IMR-90 (cell line): ENCODE data around the gene TEAD4. TPM values are rescaled to one million over a fixed set of nuclear protein-coding genes. Genes with fewer than 3 reads are reported as not detected.

Experiments used
- ATAC-seq: fragments of 200-7000 bp; cut with Tn5 transposase; 2 replicates; pipeline ENCODE4 v1.9.1; 2020; ENCODE audit warnings: low read depth, mild to moderate bottlenecking, moderate library complexity
- BruUV-seq: library from RNA; stranded (reverse); fragments of 400-500 nt; replicated peaks from 2 replicates; lab custom pipeline; 2021; lab: Mats Ljungman, UMichigan
- CTCF ChIA-PET: fragments of 300-600 bp; formaldehyde crosslinking; extraction: SDS; loops from one replicate; lab custom pipeline; 2021; ENCODE audit warnings: antibody characterized with exemption; lab: Yijun Ruan, JAX
- POLR2A ChIA-PET: fragments of 300-600 bp; sonication (Branson Sonifier 250); formaldehyde crosslinking; loops from one replicate; lab custom pipeline; 2022; ENCODE audit warnings: antibody characterized with exemption; ENCODE audit not compliant: unreplicated experiment; lab: Charles Lee
- DNase-seq: peaks from one replicate; pipeline ENCODE4 v3.0.0; 2013
- H2AFZ ChIP-seq: replicated peaks from 2 replicates; pipeline ENCODE3; 2013; ENCODE audit warnings: low read length, mild to moderate bottlenecking; ENCODE audit not compliant: poor library complexity
- H2AK5ac ChIP-seq: 2 replicates; pipeline ENCODE4 v1.6.1; 2013; ENCODE audit warnings: low read depth, low read length, inconsistent platforms
- H2AK9ac ChIP-seq: replicated peaks from 2 replicates; pipeline ENCODE3; 2013; ENCODE audit warnings: mild to moderate bottlenecking, low read depth, low read length, moderate library complexity; ENCODE audit not compliant: poor library complexity
- H2BK120ac ChIP-seq: 2 replicates; pipeline ENCODE4 v1.6.1; 2013; ENCODE audit warnings: low read depth, low read length, inconsistent platforms
- H2BK15ac ChIP-seq: 3 replicates; pipeline ENCODE4 v1.6.1; 2013; ENCODE audit warnings: low read depth, low read length, inconsistent platforms
- H2BK20ac ChIP-seq: 2 replicates; pipeline ENCODE4 v1.6.1; 2013; ENCODE audit warnings: low read depth, mild to moderate bottlenecking, inconsistent platforms, low read length, moderate library complexity
- H2BK5ac ChIP-seq: 2 replicates; pipeline ENCODE4 v1.6.1; 2013; ENCODE audit warnings: mild to moderate bottlenecking, low read depth, low read length, inconsistent platforms; ENCODE audit not compliant: poor library complexity, severe bottlenecking
- H3K14ac ChIP-seq: replicated peaks from 2 replicates; pipeline ENCODE4 v1.6.1; 2013; ENCODE audit warnings: low read depth, low read length, inconsistent platforms
- H3K18ac ChIP-seq: 2 replicates; pipeline ENCODE4 v1.6.1; 2013; ENCODE audit warnings: low read depth, low read length, control low read depth
- H3K23ac ChIP-seq: 2 replicates; pipeline ENCODE4 v1.6.1; 2013; ENCODE audit warnings: low read depth, low read length, inconsistent platforms
- H3K27ac ChIP-seq: 2 replicates; pipeline ENCODE4 v1.5.1; 2013; ENCODE audit warnings: mild to moderate bottlenecking, control low read depth, low read length; ENCODE audit not compliant: insufficient read depth
- H3K27me3 ChIP-seq: 2 replicates; pipeline ENCODE4 v1.6.1; 2013; ENCODE audit warnings: low read length; ENCODE audit not compliant: control insufficient read depth, insufficient read depth
- H3K36me3 ChIP-seq: 2 replicates; pipeline ENCODE4 v1.6.1; 2013; ENCODE audit warnings: low read length, mixed read lengths; ENCODE audit not compliant: control insufficient read depth, insufficient read depth
- H3K4ac ChIP-seq: 2 replicates; pipeline ENCODE4 v1.6.1; 2013; ENCODE audit warnings: low read depth, low read length, inconsistent platforms
- H3K4me1 ChIP-seq: 2 replicates; pipeline ENCODE4 v1.6.1; 2013; ENCODE audit warnings: low read length, mixed read lengths; ENCODE audit not compliant: control insufficient read depth, insufficient read depth
- H3K4me2 ChIP-seq: 2 replicates; pipeline ENCODE4 v1.6.1; 2013; ENCODE audit warnings: low read depth, mild to moderate bottlenecking, control low read depth, low read length, moderate library complexity
- H3K4me3 ChIP-seq: 2 replicates; pipeline ENCODE4 v1.5.1; 2013; ENCODE audit warnings: low read depth, mild to moderate bottlenecking, control low read depth, low read length, moderate library complexity; ENCODE audit not compliant: insufficient read depth
- H3K56ac ChIP-seq: 2 replicates; pipeline ENCODE4 v1.6.1; 2013; ENCODE audit warnings: low read length, inconsistent platforms; ENCODE audit not compliant: insufficient read depth; ENCODE audit errors: extremely low read depth
- H3K79me1 ChIP-seq, 2 experiments: 2 replicates each; pipeline ENCODE4 v1.6.1; 2013; ENCODE audit warnings: low read length in 2 of 2, inconsistent platforms in 1 of 2, low read depth in 1 of 2
- H3K9ac ChIP-seq: 2 replicates; pipeline ENCODE4 v1.6.1; 2013; ENCODE audit warnings: low read depth, low read length, control low read depth
- H3K9me1 ChIP-seq: 2 replicates; pipeline ENCODE4 v1.6.1; 2013; ENCODE audit warnings: low read length, inconsistent platforms; ENCODE audit not compliant: insufficient read depth
- H3K9me3 ChIP-seq: 2 replicates; pipeline ENCODE4 v1.6.1; 2013; ENCODE audit warnings: low read length; ENCODE audit not compliant: control insufficient read depth, insufficient read depth
- H4K20me1 ChIP-seq: 2 replicates; pipeline ENCODE4 v1.6.1; 2013; ENCODE audit warnings: low read length, inconsistent platforms; ENCODE audit not compliant: insufficient read depth
- H4K5ac ChIP-seq: 2 replicates; pipeline ENCODE4 v1.6.1; 2013; ENCODE audit warnings: mild to moderate bottlenecking, low read depth, low read length, control low read depth
- H4K8ac ChIP-seq, 2 experiments: 2 replicates each; pipeline ENCODE4 v1.6.1; 2013; ENCODE audit warnings: low read depth in 2 of 2, low read length in 2 of 2, control low read depth in 1 of 2, inconsistent platforms in 1 of 2
- H4K91ac ChIP-seq: 2 replicates; pipeline ENCODE4 v1.6.1; 2013; ENCODE audit warnings: low read depth, low read length, inconsistent platforms; ENCODE audit not compliant: insufficient read depth
- BHLHE40 ChIP-seq: fragments of 150-350 bp; IDR thresholded peaks from 2 replicates; pipeline ENCODE4 v1.6.1; 2016; ENCODE audit warnings: mild to moderate bottlenecking, low read depth, low read length
- CEBPB ChIP-seq: IDR thresholded peaks from 2 replicates; pipeline ENCODE4 v1.6.1; 2012; ENCODE audit warnings: low read depth, low read length, improper control_type of control experiment
- CHD1 ChIP-seq: IDR thresholded peaks from 2 replicates; pipeline ENCODE4 v1.6.1; 2012; ENCODE audit warnings: low read depth, low read length, improper control_type of control experiment
- FOS ChIP-seq: fragments of 150-350 bp; IDR thresholded peaks from 2 replicates; pipeline ENCODE4 v1.6.1; 2016; ENCODE audit warnings: low read depth, low read length
- MAFK ChIP-seq: IDR thresholded peaks from 2 replicates; pipeline ENCODE4 v1.6.1; 2012; ENCODE audit warnings: low read depth, low read length, improper control_type of control experiment
- MAZ ChIP-seq: IDR thresholded peaks from 2 replicates; pipeline ENCODE4 v1.6.1; 2012; ENCODE audit warnings: low read depth, mild to moderate bottlenecking, low read length, improper control_type of control experiment, moderate library complexity, borderline replicate concordance
- MXI1 ChIP-seq: IDR thresholded peaks from 2 replicates; pipeline ENCODE4 v1.6.1; 2012; ENCODE audit warnings: low read depth, mild to moderate bottlenecking, low read length, moderate library complexity, borderline replicate concordance
- NFE2L2 ChIP-seq: fragments of 150-350 bp; IDR thresholded peaks from 2 replicates; pipeline ENCODE4 v1.6.1; 2016; ENCODE audit warnings: low read depth, mild to moderate bottlenecking, low read length
- POLR2A ChIP-seq: IDR thresholded peaks from 2 replicates; pipeline ENCODE4 v1.6.1; 2012; ENCODE audit warnings: mild to moderate bottlenecking, low read depth, low read length
- RAD21 ChIP-seq: IDR thresholded peaks from 2 replicates; pipeline ENCODE4 v1.6.1; 2012; ENCODE audit warnings: low read length, improper control_type of control experiment
- RCOR1 ChIP-seq: IDR thresholded peaks from 2 replicates; pipeline ENCODE4 v1.6.1; 2012; ENCODE audit warnings: mild to moderate bottlenecking, low read length, improper control_type of control experiment; ENCODE audit not compliant: insufficient replicate concordance
- RFX5 ChIP-seq: IDR thresholded peaks from 2 replicates; pipeline ENCODE4 v1.8.0; 2012; ENCODE audit warnings: low read depth, mild to moderate bottlenecking, low read length, moderate library complexity
- SMC3 ChIP-seq: fragments of 150-350 bp; IDR thresholded peaks from 2 replicates; pipeline ENCODE4 v1.6.1; 2016; ENCODE audit warnings: low read depth, mild to moderate bottlenecking, antibody characterized with exemption, low read length, moderate library complexity
- WGBS, 2 experiments: methylation state at CpG; one replicate each; pipeline versions ENCODE4 v1.1.5 to v1.1.7; 2013; ENCODE audit warnings: missing lambda C conversion rate in 2 of 2; ENCODE audit not compliant: insufficient read length in 1 of 2; ENCODE audit errors: extremely low coverage in 2 of 2; 5-methylcytosine and 5-hydroxymethylcytosine counted together
- dilution Hi-C: fragments of 300-500 bp; cut with HindIII; formaldehyde crosslinking; loops from one replicate; pipeline ENCODE4 v1.14.3; 2018; ENCODE audit warnings: low sequenced_read_pairs; ENCODE audit not compliant: unreplicated experiment
- in situ Hi-C: fragments of 300-500 bp; cut with MboI; formaldehyde crosslinking; loops from 3 replicates; pipeline ENCODE4 v1.14.3; 2019; ENCODE audit warnings: low sequenced_read_pairs, inconsistent platforms, mixed read lengths
- intact Hi-C: fragments of 100-400 bp; cut with micrococcal nuclease; formaldehyde crosslinking; loops from 2 replicates; pipeline ENCODE4 v1.10.0; 2022
- polyA plus RNA-seq, 3 experiments: library from polyadenylated mRNA; depleted of rRNA; stranded (reverse); fragments of >200 nt; gene quantifications; 2 replicates each; pipeline ENCODE4 v1.2.3, GENCODE V29; 2012; ENCODE audit warnings: low replicate concordance in 1 of 3
- total RNA-seq: library from RNA; depleted of rRNA; stranded (reverse); fragments of >200 nt; gene quantifications from 2 replicates; pipeline ENCODE4 v1.2.3, GENCODE V29; 2012
- TF ChIP-seq, protein P1 (sequence below): fragments of 150-350 bp; IDR thresholded peaks from 2 replicates; pipeline ENCODE4 v1.6.1; 2017; ENCODE audit warnings: mild to moderate bottlenecking, antibody characterized with exemption, low read length, low read depth
- TF ChIP-seq, protein P2 (sequence below): fragments of 150-350 bp; IDR thresholded peaks from 2 replicates; pipeline ENCODE4 v1.6.1; 2016; ENCODE audit warnings: low read depth, mild to moderate bottlenecking, low read length, moderate library complexity, borderline replicate concordance
- TF ChIP-seq, protein P3 (sequence below): conservative IDR thresholded peaks from 2 replicates; pipeline ENCODE4 v1.5.1; 2012; ENCODE audit warnings: mild to moderate bottlenecking, low read depth, low read length, improper control_type of control experiment

Gene TEAD4
- total and polyA plus RNA-seq, 2 of the 4 experiments (the other 2 are of a cell fraction) = 8.8 to 24.9 TPM

DNA sequence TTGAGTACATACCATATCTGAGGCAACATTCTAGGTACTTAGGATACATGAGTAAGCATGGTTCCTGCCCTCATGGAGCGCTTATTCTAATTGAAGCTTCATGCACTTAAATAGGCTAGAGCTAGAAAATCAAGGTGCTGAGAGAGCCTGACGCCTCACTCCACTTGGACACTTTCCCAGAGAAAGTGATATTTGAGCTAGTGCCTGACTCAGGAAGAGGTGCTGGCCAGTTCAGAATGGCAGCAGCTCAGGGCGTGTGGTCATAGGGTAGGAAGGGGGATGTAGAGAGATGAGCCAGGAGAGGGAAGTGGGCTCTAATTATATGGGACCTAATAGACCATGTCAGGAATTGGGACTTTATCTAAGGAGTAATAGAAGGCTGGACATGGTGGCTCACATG, 35.2 kb upstream of the TEAD4 start:
- Histone ChIP-seq H3K23ac (no peak overlapping the region), H4K91ac (no peak overlapping the region), H2AK9ac (peak overlapping the region; percentile 15), H3K4me3 (no peak overlapping the region), H3K9ac (no peak overlapping the region), H2BK15ac (no peak overlapping the region), H2BK5ac (no peak overlapping the region), H2AFZ (no peak overlapping the region), H3K14ac (no peak overlapping the region), H3K27me3 (no peaks in the 10 kb centered on the region), H3K4ac (no peak overlapping the region), H3K36me3 (peaks cover 35% of the 10 kb centered on the region), H3K18ac (no peak overlapping the region), H3K27ac (no peak overlapping the region), H4K5ac (no peak overlapping the region), H4K8ac (no peak overlapping the region), H2BK20ac (no peak overlapping the region), H3K9me1 (peaks cover 6% of the 10 kb centered on the region), H3K79me1 (peaks cover 12 to 36% of the 10 kb centered on the region in 2 experiments; a peak in 3 of 4 replicates), H3K4me1 (peaks cover 7% of the 10 kb centered on the region), H3K9me3 (no peaks in the 10 kb centered on the region), H3K4me2 (no peak overlapping the region), H2BK120ac (no peak overlapping the region), H2AK5ac (no peak overlapping the region), H3K56ac (no peak overlapping the region), H4K20me1 (peaks cover 8% of the 10 kb centered on the region)
- ATAC-seq (peak; percentile 40), DNase-seq (peak; percentile 68)
- ChIA-PET POLR2A (no interaction called here), CTCF (no interaction called here)
- BruUV-seq = no TSS peak
- dilution Hi-C loops = no loop called here
- in situ Hi-C loops = no loop called here
- WGBS, 2 experiments = 90% methylated on average over 2 of the region's 3 CpGs; no CpG with 5 or more reads in 1 of the 2 experiments
- TF ChIP-seq BHLHE40 (no peak), FOS (no peak), CEBPB (no peak), SMC3 (no peak), MAZ (no peak), POLR2A (no peak), RAD21 (no peak), MAFK (no peak), MXI1 (no peak), RCOR1 (no peak), RFX5 (no peak), CHD1 (no peak), NFE2L2 (no peak)
- TF ChIP-seq, protein P1, sequence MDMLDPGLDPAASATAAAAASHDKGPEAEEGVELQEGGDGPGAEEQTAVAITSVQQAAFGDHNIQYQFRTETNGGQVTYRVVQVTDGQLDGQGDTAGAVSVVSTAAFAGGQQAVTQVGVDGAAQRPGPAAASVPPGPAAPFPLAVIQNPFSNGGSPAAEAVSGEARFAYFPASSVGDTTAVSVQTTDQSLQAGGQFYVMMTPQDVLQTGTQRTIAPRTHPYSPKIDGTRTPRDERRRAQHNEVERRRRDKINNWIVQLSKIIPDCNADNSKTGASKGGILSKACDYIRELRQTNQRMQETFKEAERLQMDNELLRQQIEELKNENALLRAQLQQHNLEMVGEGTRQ = no peak
- TF ChIP-seq, protein P2, sequence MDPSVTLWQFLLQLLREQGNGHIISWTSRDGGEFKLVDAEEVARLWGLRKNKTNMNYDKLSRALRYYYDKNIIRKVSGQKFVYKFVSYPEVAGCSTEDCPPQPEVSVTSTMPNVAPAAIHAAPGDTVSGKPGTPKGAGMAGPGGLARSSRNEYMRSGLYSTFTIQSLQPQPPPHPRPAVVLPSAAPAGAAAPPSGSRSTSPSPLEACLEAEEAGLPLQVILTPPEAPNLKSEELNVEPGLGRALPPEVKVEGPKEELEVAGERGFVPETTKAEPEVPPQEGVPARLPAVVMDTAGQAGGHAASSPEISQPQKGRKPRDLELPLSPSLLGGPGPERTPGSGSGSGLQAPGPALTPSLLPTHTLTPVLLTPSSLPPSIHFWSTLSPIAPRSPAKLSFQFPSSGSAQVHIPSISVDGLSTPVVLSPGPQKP = no peak
- TF ChIP-seq, protein P3, sequence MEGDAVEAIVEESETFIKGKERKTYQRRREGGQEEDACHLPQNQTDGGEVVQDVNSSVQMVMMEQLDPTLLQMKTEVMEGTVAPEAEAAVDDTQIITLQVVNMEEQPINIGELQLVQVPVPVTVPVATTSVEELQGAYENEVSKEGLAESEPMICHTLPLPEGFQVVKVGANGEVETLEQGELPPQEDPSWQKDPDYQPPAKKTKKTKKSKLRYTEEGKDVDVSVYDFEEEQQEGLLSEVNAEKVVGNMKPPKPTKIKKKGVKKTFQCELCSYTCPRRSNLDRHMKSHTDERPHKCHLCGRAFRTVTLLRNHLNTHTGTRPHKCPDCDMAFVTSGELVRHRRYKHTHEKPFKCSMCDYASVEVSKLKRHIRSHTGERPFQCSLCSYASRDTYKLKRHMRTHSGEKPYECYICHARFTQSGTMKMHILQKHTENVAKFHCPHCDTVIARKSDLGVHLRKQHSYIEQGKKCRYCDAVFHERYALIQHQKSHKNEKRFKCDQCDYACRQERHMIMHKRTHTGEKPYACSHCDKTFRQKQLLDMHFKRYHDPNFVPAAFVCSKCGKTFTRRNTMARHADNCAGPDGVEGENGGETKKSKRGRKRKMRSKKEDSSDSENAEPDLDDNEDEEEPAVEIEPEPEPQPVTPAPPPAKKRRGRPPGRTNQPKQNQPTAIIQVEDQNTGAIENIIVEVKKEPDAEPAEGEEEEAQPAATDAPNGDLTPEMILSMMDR = no peak
- intact Hi-C loops = no loop called here
